ENCODE results near the gene BRAP.

GRCh38 chr12:111596985-111597830, 88.5 kb downstream of the BRAP start:
- no peak for TF ChIP-seq CTCF (IDR thresholded peaks at IDR 0.05)
- TF ChIP-seq ZFX (IDR thresholded peaks at IDR 0.05; ENCODE audit: borderline replicate concordance) = no peak

Measured in 22Rv1 (cell line).